DND-41 (cell line): ENCODE data around the gene XYLT1.

Experiments used
- EZH2 ChIP-seq: IDR thresholded peaks from 3 replicates; pipeline ENCODE4 v1.6.1; 2012; ENCODE audit warnings: borderline replicate concordance, low read depth, mild to moderate bottlenecking, moderate library complexity, low read length, inconsistent platforms; ENCODE audit not compliant: severe bottlenecking
- TF ChIP-seq, protein P1 (sequence below): IDR thresholded peaks from 2 replicates; pipeline ENCODE4 v1.5.1; 2012; ENCODE audit warnings: borderline replicate concordance, low read length, moderate library complexity, mild to moderate bottlenecking; ENCODE audit not compliant: poor library complexity, severe bottlenecking; ENCODE audit errors: extremely low read depth

DNA sequence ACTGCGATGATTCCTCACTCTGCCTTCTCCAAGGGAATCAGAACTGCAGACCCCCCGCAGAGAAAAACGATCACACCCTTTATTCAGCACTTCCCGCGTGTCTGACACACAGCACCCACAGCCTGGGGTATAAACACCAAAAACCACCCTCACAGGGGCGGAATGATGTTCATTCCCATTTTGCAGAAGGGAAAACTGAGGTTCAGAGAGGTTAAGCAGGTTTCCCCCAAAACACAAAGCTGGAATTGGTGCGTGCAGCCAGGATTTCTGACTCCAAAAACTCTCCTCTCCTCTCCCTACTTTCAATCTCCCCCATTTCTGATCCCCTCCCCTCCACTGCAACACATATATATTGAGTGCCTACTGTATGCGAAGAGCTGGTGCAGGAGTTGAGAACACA is 55.8 kb downstream of the XYLT1 start:
- TF ChIP-seq, protein P1, sequence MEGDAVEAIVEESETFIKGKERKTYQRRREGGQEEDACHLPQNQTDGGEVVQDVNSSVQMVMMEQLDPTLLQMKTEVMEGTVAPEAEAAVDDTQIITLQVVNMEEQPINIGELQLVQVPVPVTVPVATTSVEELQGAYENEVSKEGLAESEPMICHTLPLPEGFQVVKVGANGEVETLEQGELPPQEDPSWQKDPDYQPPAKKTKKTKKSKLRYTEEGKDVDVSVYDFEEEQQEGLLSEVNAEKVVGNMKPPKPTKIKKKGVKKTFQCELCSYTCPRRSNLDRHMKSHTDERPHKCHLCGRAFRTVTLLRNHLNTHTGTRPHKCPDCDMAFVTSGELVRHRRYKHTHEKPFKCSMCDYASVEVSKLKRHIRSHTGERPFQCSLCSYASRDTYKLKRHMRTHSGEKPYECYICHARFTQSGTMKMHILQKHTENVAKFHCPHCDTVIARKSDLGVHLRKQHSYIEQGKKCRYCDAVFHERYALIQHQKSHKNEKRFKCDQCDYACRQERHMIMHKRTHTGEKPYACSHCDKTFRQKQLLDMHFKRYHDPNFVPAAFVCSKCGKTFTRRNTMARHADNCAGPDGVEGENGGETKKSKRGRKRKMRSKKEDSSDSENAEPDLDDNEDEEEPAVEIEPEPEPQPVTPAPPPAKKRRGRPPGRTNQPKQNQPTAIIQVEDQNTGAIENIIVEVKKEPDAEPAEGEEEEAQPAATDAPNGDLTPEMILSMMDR: no peak
- no peak for TF ChIP-seq EZH2
